NCI-H69 (cell line): ENCODE measurements around the gene EXT2.
A peak's percentile ranks its signal among the peaks of the same experiment; 100 is the strongest.

ENCODE experiments used
- DNase-seq: peaks from one replicate; lab custom pipeline; 2025; lab: John Stamatoyannopoulos, UW

EXT2 gene

DNA sequence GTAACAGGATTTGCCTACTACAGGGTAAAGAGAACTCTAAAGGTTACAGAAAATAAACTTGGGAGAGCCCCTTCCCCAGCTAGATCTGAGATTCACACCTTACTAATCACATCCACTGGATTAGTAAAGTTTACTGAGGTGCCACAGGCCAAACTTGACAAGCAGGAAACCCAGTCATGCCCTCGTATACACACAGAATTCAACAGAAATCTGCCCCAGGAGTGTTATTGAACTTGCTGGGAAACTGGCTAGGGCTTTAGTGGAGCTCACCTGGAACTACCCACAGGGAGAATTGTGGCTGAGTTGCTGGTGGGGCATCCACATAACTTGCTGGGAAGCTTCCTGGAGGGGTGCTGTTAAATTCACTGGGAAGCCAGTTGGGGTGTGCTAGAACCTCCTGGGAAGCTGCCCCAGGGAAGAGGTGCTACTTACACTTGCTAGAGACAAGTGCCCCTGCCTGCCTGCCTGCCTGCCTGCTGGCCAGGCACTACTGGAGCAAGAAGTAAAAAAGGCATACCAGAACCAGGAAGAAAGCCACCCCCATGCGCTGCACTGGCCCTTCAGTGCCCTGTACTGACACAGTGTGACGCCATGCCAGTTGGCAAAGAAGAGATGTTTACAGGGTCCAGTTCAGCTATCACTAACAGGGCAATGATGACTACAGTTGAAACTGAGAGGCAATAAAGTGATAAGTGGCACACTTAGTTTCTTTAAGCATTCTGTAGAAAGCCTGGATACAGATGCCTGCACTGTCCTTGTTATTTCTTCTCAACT, 108.0 kb downstream of the EXT2 start:
- no peak for DNase-seq

GRCh38 chr11:44205352-44205751, 109.9 kb downstream of the EXT2 start:
- no peak for DNase-seq

DNA sequence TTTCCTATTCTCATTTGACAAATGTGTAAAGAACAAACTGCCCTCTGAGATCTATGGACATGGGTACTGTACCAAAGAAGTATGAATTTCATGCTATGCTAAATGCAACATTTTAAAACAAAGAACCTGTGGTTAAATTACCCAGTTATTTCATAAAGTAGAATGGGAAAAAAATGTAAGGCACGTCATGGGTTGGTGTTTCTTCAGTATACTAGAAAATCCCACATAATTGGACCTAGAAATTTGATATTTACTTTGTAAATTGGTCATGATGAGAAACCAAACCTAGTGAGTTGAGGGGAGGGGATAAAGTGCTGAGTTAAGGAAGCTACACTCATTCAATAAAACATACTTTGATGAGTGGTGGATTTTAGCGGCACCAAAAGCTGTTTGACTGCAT, 110.4 kb downstream of the EXT2 start:
- DNase-seq = no peak

DNA sequence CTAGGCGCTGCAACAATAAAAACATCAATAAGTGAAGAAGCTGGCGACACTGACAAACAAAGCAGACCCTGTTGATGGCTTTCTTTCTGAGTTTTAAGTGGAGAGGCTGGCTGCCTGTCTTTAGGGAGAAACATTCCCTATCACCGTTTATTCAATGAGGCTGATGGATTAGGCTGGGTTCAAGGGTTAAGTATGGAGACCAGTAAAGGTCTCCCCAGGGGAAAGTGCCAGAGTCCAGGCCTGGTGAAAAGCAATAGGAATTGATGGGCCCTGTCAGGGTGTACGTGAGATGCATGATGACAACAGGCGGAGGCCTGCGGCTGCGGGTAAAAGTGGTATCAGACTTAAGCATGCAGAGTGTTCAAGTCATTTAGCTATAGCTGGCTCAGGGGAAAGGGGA, 111.8 kb downstream of the EXT2 start:
- DNase-seq = peak; percentile 82

- no peak for DNase-seq
These were observed 113.6 kb downstream of the EXT2 start for GRCh38 chr11:44208976-44209603.

DNA sequence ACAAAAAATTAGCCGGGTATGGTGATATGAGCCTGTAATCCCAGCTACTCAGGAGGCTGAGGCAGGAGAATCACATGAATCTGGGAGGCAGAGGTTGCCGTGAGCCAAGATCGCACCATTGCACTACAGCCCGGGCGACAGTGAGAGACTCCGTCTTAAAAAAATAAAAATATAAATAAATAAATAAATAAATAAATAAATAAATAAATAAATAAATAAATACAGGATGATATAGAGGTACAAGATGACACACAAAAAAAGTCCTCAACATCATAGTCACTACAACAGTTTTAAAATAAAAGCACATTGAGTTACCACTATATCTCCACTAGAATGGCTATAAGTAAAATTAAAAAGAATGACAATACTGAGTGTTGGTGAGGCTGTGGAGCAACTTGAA, 116.7 kb downstream of the EXT2 start:
- no peak for DNase-seq

DNA sequence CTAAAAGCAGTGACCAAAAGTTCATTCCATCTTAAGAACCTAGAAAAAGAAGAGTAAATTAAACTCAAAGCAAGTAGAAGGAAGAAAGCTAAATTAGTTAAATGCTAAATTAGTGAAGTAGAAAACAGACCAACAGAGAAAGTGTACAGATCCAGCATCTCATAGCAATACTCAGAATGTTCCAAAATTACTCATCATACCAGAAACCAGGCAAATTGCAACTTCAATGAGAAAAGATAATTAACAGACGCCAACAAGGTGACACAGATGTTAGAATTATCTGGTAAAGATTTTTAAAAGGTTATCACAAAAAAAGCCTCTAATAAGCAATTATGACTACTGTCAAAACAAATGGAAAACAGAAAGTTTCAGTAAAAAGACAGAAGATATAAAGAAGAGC, 117.7 kb downstream of the EXT2 start:
- no peak for DNase-seq

GRCh38 chr11:44217432-44217831, 122.0 kb downstream of the EXT2 start:
- DNase-seq = no peak

DNA sequence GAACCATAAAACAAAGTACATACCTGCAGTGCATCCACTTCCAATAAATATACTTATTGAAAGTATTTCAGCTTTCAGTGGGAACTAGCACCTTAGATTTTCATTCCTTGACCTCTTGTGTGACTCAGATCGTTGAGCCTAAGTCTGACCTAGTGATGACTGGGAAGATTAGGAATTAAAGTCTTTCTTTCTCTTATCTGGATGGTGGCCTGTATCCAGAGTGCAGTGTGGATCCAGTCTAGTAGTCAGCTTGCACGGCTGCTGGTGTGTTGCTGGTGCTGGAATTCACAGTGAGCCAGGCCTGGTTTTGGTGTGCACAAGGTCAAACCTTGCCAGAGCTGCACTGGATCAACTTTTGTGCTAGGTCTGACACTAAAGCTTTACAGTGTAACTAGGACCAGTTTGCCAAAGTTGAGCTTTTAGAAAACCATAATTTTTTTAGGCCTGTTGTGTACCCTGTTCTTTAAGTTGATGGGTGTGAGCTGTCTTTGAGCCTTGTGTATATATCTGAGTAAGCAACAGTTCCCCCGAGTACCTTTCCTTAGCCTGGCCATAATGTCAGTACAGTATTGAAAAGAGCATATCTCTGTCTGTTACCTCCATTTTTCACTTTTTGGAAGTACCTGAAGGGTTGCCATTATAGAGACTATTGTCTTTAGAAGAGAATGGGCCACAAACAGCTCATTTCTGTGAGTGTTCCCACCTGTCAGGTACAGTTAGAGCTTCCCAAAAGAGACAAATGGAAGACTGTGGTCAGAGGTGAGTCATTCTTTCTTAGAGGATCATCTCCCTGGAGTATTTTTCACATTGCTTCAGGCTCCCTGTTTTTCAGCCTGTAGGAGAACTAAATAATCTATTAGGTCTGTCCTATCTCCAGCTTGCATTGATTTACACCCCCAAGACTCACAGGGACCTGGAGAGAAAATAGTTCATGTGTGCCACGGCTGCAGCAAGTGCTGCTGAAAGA, 124.6 kb downstream of the EXT2 start:
- DNase-seq = peak; percentile 41

GRCh38 chr11:44221456-44221855, 126.0 kb downstream of the EXT2 start:
- DNase-seq = no peak

GRCh38 chr11:44221992-44222391, 126.5 kb downstream of the EXT2 start:
- DNase-seq = no peak

GRCh38 chr11:44223238-44223637, 127.8 kb downstream of the EXT2 start:
- DNase-seq = peak; percentile 40

- no peak for DNase-seq
These were observed 129.5 kb downstream of the EXT2 start for GRCh38 chr11:44224867-44225501.

GRCh38 chr11:44226490-44226889, 131.0 kb downstream of the EXT2 start:
- peak; percentile 48 for DNase-seq

DNA sequence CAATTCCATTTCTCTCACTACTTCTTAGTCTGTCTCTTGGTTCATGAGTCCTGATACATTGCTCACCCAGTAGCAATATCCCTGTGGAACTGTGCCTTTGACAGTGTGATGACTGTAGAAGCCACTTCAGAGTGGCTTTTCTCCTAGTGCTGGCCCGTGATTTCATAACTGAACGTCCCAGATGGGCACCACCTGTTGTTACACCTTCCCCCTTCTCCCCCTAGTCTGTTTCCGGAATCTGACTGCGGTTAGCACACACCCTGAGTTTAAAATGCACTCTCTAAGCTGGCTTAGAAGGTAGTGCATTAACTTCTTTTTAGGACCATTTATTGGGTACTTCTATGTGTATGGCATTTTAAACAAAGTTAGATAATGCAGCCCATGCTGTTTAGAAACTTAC, 131.5 kb downstream of the EXT2 start:
- no peak for DNase-seq

DNA sequence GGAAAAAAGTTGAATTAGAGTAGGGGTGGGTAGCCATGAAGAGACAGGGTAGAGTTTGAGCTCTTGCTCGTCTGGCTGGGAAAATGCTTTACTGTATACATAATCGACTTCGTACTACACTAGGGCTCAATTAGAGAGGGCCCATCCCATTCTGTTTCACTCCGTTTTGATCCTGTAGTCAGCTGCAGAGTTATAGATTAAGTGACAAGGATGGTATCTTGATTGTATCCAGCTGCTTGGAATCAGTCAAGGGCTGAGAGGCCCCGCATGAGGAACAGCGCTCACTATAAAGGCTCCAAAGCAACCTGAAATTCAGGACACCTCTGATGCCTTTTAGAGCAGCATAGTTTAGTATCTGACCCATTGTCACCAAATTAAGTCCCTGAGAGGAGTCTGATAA, 132.9 kb downstream of the EXT2 start:
- DNase-seq = no peak

GRCh38 chr11:44229098-44229497, 133.6 kb downstream of the EXT2 start:
- peak; percentile 88 for DNase-seq

- DNase-seq = no peak
These were observed 134.1 kb downstream of the EXT2 start for GRCh38 chr11:44229624-44230023.

GRCh38 chr11:44235765-44236201, 140.3 kb downstream of the EXT2 start:
- peak; percentile 31 for DNase-seq

GRCh38 chr11:44236296-44236695, 140.8 kb downstream of the EXT2 start:
- DNase-seq = no peak

- no peak for DNase-seq
These were observed 141.7 kb downstream of the EXT2 start for GRCh38 chr11:44237156-44237555.

GRCh38 chr11:44241851-44242250, 146.4 kb downstream of the EXT2 start:
- DNase-seq = no peak
